ENCODE measurements around the gene TMEM94.

The TMEM94 gene

GRCh38 chr17:75526555-75527270, 70.3 kb downstream of the TMEM94 start:
- Histone ChIP-seq H2AFZ (peak overlapping the region; percentile 85), H3K27me3 (ENCODE audit: control insufficient read depth, insufficient read depth, low read length) (no peaks in the 10 kb centered on the region), H3K9me3 (ENCODE audit: control insufficient read depth, low read length) (no peaks in the 10 kb centered on the region), H3K36me3 (ENCODE audit: control insufficient read depth, insufficient read depth, low read length) (no peaks in the 10 kb centered on the region), H3K4me3 (ENCODE audit: low read depth, low read length) (peak overlapping the region; percentile 58), H3K4me2 (ENCODE audit: low read length) (peak overlapping the region; percentile 81), H3K4me1 (no peaks in the 10 kb centered on the region), H3K9ac (peak overlapping the region; percentile 35), H3K27ac (peak overlapping the region; percentile 48), H3K79me2 (peaks cover 22% of the 10 kb centered on the region)
- no peak for TF ChIP-seq CTCF (IDR thresholded peaks at IDR 0.05)

DNA sequence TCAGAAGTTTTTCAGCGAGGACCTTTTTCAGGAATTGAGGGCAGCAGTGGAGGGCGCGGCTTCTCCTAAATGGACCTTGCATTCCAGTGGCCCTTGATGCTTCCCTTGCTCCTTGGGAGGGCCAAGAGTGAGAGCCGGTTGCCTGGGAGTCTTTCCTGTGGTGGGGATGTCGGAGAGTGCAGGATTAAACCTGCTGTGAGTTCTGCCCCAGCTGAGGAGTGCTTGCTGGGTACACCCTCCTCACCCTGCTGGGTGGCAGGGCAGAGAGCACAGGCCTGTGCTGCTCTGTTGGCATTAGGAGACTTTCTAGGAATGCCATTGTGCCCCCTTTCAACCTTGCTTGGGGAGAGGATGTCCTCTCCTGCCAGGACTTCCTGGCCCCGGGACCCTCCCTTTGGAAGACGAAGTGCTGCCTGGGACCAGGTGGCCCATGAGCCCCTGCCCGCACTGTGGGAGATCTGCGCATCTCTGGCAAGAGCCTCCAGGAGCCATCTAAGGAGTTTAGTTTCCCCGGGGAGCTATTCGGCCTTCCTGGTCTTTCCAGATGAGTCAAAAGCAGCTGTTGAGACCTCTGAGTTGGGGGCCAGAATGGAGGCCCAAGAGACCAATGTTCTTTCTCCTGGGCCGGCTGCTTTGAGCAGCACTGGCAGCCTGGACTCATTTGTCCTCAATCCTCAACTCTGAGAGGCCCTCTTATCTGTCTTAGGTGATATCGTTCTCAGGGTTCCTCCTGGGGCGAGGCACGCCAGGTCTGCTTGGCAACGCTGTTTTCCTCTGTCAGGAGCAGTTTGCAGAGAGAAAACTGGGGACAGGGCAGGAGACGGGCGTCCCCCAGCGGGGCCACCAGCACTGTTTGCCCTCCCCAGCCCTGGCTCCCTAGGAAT, 74.6 kb downstream of the TMEM94 start:
- no peak overlapping the region for H3K4me2 ChIP-seq (ENCODE audit: low read length)
- H3K79me2 ChIP-seq = peaks cover 40% of the 10 kb centered on the region
- no peaks in the 10 kb centered on the region for H3K9me3 ChIP-seq (ENCODE audit: control insufficient read depth, low read length)
- H3K36me3 ChIP-seq (ENCODE audit: control insufficient read depth, insufficient read depth, low read length) = no peaks in the 10 kb centered on the region
- H3K27me3 ChIP-seq (ENCODE audit: control insufficient read depth, insufficient read depth, low read length) = no peaks in the 10 kb centered on the region
- no peak overlapping the region for H3K4me3 ChIP-seq (ENCODE audit: low read depth, low read length)
- TF ChIP-seq CTCF (IDR thresholded peaks at IDR 0.05) = no peak
- H3K4me1 ChIP-seq = no peaks in the 10 kb centered on the region
- H3K27ac ChIP-seq = no peak overlapping the region
- no peak overlapping the region for H3K9ac ChIP-seq
- no peak overlapping the region for H2AFZ ChIP-seq

DNA sequence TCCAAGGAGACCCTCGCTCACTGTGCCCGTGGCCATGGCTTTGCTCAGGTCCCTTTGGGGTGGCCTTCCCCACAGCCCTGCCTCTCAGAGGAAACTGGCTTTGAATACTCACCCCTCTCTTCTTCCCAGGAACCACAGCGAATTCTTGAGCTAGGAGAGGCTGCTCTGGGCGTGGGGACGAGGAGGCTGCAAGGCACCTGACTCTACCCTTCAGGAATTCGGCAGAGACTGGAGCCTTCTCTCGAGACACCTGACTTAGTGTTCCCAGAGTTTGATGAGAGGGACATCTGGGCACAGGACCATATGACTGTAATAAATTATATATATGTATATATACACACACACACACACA, 75.3 kb downstream of the TMEM94 start:
- Histone ChIP-seq H3K4me3 (ENCODE audit: low read depth, low read length) (no peak overlapping the region), H3K9ac (no peak overlapping the region), H3K79me2 (peaks cover 40% of the 10 kb centered on the region), H3K9me3 (ENCODE audit: control insufficient read depth, low read length) (no peaks in the 10 kb centered on the region), H3K36me3 (ENCODE audit: control insufficient read depth, insufficient read depth, low read length) (no peaks in the 10 kb centered on the region), H3K4me1 (no peaks in the 10 kb centered on the region), H3K4me2 (ENCODE audit: low read length) (no peak overlapping the region), H2AFZ (no peak overlapping the region), H3K27me3 (ENCODE audit: control insufficient read depth, insufficient read depth, low read length) (no peaks in the 10 kb centered on the region), H3K27ac (no peak overlapping the region)
- no peak for TF ChIP-seq CTCF (IDR thresholded peaks at IDR 0.05)

DNA sequence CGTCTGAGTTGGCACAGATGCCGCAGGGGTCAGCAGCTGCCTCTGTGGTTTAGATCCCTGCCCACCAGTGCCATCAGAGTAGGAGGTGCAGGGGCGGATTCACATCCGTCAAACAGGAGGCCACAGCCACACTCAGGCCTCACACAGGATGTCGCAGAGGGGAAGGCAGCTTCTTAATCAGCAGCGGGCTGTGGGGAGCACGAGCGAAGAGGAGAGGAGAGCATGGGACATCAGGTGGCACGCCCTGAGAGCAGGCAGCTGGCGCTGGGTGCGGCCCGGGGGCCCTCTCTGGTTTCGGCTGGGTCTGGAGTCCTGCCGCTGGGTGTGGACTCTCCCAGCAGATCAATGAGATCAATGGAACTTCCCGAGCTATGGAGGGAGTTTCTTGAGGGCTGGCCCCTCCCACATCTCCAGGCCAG, 78.7 kb downstream of the TMEM94 start:
- Histone ChIP-seq H3K79me2 (peaks cover 37% of the 10 kb centered on the region), H3K27ac (no peak overlapping the region), H3K9ac (no peak overlapping the region), H3K27me3 (ENCODE audit: control insufficient read depth, insufficient read depth, low read length) (no peaks in the 10 kb centered on the region), H3K4me1 (peaks cover 6% of the 10 kb centered on the region), H3K4me3 (ENCODE audit: low read depth, low read length) (no peak overlapping the region), H3K36me3 (ENCODE audit: control insufficient read depth, insufficient read depth, low read length) (no peaks in the 10 kb centered on the region), H3K4me2 (ENCODE audit: low read length) (no peak overlapping the region), H3K9me3 (ENCODE audit: control insufficient read depth, low read length) (no peaks in the 10 kb centered on the region), H2AFZ (no peak overlapping the region)
- TF ChIP-seq CTCF (IDR thresholded peaks at IDR 0.05) = no peak
